ENCODE results near the gene YJEFN3. TPM values are rescaled to one million over a fixed set of nuclear protein-coding genes. Genes with fewer than 3 reads are reported as not detected.

The YJEFN3 gene, protein sequence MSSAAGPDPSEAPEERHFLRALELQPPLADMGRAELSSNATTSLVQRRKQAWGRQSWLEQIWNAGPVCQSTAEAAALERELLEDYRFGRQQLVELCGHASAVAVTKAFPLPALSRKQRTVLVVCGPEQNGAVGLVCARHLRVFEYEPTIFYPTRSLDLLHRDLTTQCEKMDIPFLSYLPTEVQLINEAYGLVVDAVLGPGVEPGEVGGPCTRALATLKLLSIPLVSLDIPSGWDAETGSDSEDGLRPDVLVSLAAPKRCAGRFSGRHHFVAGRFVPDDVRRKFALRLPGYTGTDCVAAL
- 0.39 and 0.76 TPM in 2 replicates for total RNA-seq

GRCh38 chr19:19528721-19529490, at the start of gene YJEFN3:
Gene YJEFN3 (plus strand): TSS chr19:19528911. CDS start chr19:19528933, 22 bp downstream.

DNA sequence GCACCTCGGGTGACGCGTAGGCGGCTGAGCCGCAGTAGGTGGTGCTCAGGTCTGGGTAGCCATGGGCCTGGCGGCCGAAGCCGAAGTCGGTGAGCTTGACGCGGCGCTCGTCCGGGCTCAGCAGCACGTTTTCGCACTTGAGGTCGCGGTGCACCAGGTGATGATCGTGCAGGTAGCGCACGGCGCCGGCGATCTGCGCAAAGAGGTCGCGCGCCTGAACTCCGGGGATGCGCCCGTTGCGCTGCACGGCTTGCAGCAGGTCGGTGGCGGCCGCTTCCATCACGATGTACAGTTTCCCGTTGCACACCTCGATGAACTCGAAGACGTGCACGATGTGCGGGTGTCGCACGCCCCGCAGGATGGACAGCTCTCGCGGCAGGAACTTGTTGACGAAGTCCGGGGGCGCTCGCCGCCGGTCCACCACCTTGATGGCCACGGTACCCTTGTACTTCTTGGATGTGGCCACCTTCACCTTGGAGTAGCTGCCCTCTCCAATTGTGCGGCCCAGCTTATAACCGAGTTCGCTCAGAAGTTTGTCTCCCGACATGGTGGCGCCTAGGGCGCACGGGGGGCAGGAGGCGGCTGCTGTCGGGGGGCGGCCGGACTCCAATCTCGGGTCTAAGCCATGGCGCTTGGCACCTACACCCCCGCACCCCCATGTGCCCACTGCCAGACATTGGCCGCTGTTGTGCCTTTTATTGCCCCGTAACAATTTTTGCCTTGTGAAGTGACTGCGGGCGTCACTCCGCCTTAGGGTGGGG, 13.7 kb upstream of the YJEFN3 start, which contains the start of gene TSSK6:
TSS of gene TSSK6 (minus strand) at position 668 of the 761 bp plus-strand sequence. CDS start at position 547, 121 bp downstream.

DNA sequence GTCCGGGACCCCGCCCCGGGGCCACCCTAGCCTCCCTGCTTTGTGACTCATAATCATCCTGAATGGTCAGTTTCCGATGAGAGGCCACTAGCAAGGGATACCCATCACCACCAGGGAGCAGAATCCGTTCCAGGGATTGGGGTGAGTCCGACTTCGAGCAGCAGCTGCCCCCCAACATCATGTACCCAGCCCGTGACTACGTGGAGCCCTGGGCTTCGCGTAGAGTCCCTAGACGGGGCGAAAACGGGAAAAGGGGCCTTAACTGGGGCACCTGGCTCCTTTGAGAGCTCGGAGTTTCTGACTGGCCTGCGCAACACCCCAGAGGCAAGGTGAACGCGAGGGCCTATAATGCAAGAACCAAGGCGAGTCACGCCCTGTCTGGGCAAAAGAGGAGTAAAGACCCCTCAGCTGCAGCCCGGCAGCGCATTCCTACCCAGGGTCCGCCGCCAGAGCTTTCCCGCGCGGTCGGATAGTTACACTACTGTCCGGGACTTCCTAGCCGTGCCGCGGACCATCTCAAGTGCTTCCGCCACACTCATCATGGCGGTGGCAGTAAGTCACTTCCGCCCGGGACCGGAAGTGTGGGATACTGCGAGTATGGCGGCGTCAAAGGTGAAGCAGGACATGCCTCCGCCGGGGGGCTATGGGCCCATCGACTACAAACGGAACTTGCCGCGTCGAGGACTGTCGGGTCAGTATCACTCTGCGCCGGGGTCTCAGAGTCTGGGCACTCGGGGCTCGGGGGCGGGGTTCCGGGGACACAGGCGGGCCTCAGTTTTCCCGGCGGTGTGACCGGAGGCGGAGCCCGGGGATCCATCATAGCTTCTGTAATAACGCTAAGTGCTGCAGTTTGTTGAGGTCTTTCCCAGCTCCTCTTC, 12.8 kb upstream of the YJEFN3 start, which contains the start of gene NDUFA13:
TSS of gene NDUFA13 (plus strand) at position 584 of the 878 bp plus-strand sequence. CDS start at position 598, 14 bp downstream.

GRCh38 chr19:19538061-19538784, 9.5 kb downstream of the YJEFN3 start, which contains the start of gene CILP2:
Gene CILP2 (plus strand): TSS chr19:19538265. CDS start chr19:19538350, 85 bp downstream.

Other genes with a start within 250 kb of the YJEFN3 start
- 27.1 and 33.4 TPM in 2 replicates for gene SUGP1, start 208.4 kb upstream of the YJEFN3 start, total RNA-seq
- gene MAU2, start 208.1 kb upstream of the YJEFN3 start, total RNA-seq: 47.5 and 64.8 TPM in 2 replicates
- gene GATAD2A, start 123.2 kb upstream of the YJEFN3 start, total RNA-seq: 55.0 and 69.0 TPM in 2 replicates
- 1.1 and 3.1 TPM in 2 replicates for gene TSSK6, start 13.4 kb upstream of the YJEFN3 start, total RNA-seq
- gene NDUFA13, start 12.7 kb upstream of the YJEFN3 start, total RNA-seq: 91.1 and 168 TPM in 2 replicates
- gene CILP2, start 9.4 kb downstream of the YJEFN3 start, total RNA-seq: 0.33 and 1.2 TPM in 2 replicates
- 2.0 and 5.5 TPM in 2 replicates for gene PBX4, start 89.8 kb downstream of the YJEFN3 start, total RNA-seq
- 21.4 and 23.2 TPM in 2 replicates for gene LPAR2, start 99.3 kb downstream of the YJEFN3 start, total RNA-seq
- 9.0 and 10.5 TPM in 2 replicates for gene GMIP, start 114.7 kb downstream of the YJEFN3 start, total RNA-seq
- 42.4 and 106 TPM in 2 replicates for gene ATP13A1, start 134.8 kb downstream of the YJEFN3 start, total RNA-seq
- 4.7 and 4.8 TPM in 2 replicates for gene ZNF101, start 139.9 kb downstream of the YJEFN3 start, total RNA-seq
- gene ZNF14, start 204.2 kb downstream of the YJEFN3 start, total RNA-seq: 3.7 and 6.3 TPM in 2 replicates